HG03354 (cell line): ENCODE results near the gene TMEM51.

Source experiments
- ATAC-seq: cut with Tn5 transposase; IDR thresholded peaks from one replicate; pipeline ENCODE4 v1.9.1; 2021; ENCODE audit warnings: mild to moderate bottlenecking; ENCODE audit not compliant: unreplicated experiment, poor library complexity, severe bottlenecking

TMEM51 gene

DNA sequence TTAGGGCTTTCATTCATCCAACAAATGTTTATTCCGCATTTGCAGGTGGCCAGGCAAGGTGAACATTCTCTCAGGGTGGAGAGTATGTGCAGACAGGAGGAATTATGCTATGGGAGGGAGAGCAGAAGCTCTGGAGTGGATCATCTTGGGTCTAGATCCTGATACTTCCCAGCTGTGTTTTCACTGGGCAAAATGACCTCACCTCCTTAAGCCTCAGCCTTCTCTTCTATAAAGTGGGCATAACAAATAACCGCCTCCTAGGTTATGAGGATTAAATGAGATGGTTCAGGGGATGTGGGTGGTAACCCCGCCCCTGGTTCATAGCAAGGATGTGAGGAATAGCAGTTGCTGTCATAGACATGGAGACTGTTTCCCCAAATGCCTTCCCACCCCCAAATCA lies 1.7 kb upstream of the TMEM51 start:
- ATAC-seq, result no peak

DNA sequence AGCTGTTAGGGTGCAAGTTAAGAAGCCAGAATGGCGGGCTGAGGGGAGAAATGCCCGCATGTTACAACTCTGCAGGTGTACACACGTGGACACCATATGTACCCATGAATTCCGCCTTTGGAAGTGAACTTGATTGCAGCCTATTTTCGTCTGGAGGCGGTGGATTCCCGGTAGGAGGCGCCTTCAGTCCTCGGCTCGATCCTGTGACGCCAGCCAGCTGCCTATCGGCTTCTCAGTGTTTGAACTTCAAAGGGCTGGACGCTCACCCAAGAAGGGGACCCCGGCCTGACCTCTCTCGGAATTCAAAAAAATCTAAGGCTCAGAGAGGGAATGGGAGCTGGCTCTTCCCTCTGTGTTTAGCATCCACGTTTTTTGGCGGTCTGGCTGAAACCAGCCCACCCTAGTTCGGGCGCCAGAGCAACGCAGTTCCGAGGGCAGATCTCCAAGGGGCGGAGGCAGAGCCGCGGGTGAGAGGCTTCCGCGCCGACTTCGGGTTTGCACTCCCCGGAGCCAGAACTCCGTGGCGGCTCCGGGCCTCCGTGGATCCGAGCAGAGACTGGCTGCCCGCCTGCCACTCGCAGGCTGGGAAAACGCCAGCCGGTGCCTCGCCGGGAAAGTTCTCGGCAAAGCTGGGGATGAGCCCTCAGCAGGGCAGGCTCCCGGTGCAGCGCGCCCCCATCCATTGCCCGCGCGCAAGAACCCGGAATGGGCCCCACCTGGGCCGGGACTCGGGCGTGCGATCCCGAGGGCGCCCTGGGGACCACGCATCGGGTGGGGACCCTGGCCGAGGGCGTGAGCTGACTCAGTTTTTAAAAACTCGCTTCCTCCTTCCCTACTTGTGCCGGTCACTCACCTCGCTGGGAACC lies 996 bp upstream of the TMEM51 start:
- no peak for ATAC-seq

DNA sequence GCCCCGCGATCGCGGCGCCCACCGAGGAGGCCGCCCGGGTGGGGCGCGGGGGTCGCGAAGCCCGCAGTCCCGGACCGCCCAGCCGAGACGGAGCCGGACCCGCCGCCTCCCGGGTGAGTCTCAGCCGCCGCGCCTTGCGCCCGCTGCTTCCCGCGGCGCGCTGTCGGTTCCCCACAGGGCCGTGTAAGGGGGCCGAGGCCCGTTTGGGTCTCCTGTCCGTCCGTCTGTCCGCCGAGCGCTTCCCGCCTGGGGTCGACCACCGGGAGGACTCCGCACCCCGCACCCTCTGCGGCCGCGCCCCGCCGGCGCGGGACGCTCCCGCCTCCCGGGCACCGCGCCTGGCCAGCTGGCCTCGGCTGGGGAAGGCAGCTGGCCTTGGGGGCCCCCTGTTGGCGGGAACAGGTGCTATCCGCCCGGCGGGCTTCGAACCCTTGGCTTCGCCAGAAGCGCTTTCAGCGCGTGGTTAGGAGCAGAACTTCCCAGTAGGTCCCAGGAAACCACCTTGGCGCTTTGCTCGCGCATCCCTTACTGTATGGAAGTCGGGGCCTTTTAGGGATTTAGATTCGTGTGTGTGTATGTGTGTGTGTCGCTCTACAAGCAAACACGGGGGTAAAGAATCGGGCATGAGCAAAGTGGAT lies 414 bp downstream of the TMEM51 start:
- ATAC-seq, result no peak

DNA sequence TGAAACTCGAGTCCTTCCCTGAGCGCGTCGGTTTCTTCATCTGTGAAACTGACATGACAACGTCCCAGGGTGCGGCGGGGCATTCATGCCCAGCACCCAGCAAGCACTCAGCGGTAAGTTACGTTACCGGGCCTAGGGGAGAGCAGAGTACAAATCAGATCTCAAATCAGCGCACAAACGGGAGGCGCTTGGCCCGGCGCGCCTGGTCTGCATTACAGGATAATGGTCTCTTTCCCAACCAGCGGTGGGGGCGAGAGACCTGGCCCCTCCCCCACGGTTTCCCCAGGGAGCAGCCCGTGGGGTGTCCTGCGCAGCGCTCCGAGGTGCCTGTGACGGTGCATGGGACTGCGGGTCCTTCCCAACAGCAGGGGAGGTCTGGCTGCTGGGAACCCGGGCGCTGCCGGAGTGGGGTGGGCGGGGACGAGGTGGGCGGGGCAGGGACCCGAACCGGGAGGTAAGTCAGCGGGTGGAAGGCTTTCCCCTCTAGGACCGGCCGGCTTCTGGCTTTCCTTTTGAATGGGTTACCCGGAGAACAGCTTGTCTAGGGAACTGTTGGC lies 1.0 kb downstream of the TMEM51 start:
- no peak for ATAC-seq

DNA sequence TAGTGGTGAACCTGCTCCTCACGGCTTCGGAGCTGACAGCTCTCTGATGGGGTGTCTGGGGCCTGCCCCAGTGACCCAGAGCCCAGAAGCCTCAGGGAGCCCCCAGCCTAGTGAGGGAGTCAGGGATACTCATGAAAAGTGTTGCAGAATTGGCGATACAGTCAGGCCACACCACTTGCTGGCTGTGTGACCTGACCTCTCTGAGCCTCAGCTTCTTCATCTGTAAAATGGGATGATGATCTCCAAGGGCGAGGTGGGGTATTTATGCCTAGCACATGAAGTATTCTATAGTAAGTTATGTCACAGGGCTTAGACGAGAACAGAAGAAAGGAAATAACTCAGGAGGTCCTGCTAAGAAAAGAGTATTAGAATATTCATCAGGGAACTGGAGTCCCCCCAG lies 1.6 kb downstream of the TMEM51 start:
- ATAC-seq, result no peak

DNA sequence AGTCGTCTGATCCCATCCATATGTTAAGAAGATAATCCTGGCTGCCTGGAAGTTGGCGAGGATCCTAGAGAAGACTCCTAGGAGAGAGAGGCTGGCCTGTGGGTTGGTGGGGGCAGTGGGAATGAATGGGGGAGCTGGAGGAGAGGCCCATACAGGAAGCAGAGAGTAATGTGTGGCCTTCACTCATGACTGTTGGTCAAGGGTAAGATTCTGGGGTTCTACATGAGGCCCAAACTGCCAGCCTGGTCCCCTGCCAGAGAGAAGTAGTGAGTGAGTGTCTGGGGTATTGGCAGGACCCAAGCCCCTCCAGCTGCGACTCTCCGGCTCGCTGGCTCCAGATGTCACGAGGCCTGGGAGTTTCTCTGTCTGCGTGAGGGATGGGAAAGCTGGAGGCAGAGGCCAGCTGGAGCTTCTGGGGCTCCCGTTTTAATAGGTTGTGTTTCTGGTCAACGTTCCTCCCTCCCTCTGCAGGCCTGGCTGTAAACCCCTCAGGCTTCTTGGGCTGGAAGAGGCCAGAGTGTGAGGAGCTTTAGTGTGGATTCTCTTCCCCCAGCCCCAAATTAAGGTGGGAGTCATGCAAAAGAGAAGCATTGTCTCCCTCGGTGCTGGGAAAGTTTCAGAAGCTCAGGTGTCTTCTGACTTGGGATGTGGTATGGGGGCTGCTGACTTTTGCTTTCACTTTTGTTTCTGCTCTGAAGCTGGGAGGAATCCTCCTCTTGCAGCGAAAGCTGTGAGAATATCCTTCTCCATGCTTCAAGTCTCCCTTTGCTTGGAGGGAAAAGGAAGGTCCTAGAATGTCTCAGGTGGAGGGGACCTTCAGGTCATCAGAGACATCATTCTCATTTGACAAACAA lies 2.6 kb downstream of the TMEM51 start:
- ATAC-seq, result no peak

DNA sequence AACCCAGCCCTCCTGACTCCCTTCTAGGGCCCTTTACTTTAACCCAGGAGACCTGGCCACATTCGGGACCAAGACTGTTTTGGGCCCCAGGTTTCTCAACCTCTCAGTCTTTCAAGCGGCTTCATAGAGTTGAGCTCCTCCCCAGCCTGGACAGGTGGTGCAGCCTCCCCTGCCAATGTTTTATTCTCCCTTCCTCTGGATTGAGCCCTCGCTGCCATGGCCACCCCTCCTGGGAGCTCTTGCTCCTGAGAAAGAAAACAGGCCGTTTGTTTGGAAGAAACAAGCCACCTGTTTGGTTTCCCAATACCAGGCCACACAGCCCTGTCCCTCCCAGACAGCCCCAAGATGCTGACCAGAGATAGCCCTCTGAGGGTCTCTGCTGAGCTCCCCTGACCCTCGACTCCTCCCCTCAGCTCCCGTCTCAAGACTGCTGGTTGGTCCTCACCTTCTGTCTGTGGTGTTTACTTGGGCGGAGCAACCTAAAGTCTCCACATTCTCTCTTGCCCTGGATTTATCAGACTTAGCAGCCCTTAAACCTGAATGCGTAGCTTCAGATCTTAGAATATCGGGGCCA lies 3.3 kb downstream of the TMEM51 start:
- no peak for ATAC-seq

DNA sequence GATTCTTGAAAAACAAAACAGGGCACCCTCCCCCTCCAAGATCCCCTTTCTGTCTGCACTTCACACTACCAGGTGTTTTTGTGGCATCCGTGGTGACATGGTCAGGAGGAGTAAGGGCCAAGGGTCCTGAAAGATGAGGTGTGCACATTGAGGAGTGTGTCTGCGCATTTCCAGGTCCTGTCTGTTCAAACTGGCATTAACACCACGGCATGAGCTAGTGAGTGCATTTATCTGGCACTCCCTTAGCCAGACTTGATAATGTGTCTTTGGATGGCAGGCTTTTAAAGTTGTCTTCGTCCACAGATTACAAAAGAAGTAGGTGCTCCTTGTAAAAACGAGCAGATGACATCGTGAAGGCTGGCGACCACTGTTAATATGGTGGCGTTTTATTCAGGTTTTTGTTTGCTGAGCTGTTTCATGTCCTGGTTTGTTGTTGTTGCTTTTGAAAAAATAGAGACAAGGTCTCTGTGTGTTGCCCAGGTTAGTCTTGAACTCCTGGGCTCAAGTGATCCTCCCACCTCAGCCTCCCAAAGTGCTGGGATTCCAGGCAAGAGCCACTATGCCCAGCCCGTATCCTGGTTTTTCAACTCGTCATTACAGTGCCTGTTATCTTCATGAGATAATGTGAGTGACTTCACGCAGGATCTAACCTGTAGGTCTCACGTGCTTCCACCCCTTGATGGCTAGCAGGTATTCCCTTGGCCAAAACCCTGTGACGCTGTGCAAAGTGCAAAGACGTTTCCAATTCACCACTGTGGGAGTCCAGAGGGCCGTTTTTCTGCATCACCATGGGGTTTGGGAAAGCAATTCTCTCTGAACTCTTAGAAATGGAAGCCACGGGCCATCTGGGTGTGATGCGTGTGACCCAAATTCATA lies 4.2 kb downstream of the TMEM51 start:
- no peak for ATAC-seq

DNA sequence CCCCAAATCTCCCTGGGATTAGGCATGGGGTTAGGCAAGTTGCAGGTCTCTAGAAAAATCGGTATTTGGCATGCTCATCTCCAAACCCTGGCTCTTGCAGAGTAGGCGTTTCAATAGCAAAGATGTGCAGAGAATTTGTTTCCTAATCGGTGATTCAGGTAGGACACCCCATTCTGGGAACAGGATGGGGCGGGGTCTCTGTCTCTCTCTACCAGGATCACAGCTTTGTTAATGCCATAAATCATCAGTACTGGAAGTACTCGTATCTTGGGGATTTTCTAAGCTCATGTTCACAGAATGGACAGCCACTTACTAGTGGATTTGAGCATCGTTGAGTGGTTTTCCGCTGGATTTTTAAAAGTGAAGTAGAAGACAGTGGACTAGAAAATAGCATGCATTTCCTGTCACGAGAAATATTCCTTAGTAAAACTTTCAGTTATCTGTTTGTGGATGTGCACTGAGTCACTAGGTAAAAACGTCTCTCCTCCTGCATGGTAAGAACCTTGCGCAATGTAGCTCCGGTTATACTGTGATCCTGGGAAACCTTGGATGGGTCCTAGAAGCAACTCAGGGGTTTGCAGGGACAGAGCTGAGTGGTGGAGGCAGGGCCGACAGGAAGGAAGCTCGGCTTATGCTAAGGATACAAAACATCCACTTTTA lies 5.1 kb downstream of the TMEM51 start:
- ATAC-seq, result no peak

DNA sequence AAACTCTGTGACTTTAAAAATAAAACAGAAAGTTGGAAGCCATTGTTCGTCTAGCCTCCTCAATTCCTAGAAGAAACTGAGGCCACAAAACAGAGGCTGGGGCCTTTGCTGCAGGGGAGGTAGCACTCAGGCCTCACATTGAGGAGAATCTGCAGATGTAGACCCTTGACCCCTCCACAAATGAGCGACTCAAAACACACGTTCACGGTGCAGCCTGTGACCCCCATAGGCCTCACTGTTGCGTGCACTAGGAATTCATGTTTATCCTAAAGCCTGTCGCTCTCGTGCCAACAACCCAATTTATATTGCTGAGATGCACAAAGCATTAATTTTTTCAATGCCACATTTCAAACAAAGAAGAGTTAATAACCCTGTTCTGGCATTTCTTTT lies 5.6 kb downstream of the TMEM51 start:
- ATAC-seq, result no peak

DNA sequence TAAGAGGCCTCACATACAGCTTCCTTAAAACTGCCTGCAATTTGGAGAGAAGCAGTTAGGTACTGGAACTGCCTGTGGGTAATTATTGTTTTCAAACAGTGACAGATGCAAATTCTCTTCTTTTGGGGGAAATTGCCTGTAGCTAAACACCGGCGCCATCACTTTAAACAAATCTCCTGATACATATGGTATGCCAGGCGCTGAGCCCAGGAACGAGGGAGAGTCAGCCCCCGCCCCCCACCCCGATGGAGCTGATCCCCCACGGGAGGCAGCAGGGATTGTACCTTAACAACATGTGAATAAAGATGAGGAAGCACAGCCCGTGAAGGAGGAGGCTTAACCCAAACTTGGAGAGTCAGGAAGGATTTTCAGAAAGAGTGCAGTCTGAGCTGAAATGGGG lies 7.1 kb downstream of the TMEM51 start:
- ATAC-seq, result no peak

DNA sequence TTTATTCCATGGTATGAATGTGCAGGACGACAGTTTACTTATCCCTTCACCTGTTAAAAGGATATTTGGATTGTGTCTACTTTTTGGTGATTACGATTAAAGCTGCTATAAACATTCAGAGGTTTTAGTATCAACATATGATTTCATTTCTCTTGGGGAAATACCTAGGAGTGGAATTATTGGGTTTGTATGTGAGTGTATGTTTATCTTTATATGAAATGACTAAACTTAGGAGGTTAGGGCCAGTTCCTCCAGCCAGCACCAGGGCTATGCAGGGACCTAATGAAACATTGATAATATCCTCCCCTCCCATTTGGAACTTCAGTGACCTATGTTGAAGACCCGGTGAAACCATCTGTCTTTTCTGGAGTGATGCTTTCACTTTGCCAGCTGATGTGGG lies 13.8 kb downstream of the TMEM51 start:
- ATAC-seq, result no peak

DNA sequence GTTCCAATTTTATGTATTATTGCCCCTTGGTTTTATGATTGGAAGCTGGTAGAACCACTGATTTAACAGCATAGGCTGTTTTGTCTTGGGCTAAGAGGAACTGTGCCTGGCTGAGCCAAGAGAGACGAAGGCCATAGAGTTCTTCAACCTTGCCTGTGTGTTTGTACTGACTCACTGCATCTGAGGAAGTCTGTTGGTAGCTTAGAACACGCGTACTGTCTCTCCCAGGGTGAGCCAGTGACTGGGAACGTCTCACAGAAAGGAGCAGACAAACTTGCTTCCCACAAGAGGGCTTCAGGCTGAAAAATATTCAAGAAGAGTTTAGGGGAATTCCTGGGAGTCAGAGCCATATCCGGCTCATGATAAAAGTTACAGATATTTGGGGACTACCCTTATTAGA lies 14.9 kb downstream of the TMEM51 start:
- no peak for ATAC-seq

DNA sequence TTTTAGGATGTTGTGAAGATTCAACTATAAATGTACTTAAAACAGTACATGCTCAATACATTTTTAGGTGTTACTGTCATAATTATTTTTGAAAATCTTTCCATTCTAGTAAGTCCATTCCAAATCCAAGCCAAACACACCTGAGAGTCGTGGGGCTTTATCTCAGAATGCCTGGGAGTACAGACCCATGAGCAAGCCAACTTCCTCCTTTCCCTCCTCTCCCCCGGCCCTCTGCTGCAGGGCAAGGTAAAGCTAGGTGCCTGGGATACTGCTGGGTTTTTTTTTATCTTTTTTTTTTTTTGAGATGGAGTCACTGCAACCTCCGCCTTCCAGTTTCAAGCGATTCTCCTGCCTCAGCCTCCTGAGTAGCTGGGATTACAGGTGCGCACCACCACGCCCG lies 16.5 kb downstream of the TMEM51 start:
- no peak for ATAC-seq

DNA sequence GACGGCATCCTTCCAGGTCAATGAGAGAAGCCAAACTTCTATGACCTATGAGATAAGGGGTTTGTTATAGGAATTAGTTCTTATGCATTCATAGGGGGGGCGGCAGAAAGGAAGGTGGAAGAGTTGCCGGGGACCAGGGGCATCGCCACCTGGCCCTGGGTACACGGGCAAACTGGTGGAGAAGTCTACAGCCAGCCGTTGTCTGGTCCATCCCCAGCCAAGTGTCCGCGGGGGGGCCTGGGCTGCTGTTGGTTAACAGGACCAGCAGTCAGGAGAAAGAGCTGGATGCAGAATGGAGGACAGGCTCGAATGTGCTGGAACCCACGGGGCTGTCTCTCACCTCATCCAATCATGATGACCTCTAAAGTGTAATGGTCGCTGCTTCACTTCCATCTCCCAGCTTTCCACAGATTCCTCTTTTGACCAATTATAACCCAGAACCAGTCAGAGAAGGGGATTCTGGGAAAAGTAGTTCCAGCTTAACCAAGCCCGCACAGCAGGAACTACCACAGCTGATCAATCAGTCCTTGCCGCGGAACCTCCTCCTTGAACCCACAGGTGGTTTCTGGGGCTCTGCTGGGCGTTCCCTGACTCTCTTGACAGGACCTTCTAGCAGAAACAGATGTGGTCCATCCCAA lies 17.8 kb downstream of the TMEM51 start:
- no peak for ATAC-seq

DNA sequence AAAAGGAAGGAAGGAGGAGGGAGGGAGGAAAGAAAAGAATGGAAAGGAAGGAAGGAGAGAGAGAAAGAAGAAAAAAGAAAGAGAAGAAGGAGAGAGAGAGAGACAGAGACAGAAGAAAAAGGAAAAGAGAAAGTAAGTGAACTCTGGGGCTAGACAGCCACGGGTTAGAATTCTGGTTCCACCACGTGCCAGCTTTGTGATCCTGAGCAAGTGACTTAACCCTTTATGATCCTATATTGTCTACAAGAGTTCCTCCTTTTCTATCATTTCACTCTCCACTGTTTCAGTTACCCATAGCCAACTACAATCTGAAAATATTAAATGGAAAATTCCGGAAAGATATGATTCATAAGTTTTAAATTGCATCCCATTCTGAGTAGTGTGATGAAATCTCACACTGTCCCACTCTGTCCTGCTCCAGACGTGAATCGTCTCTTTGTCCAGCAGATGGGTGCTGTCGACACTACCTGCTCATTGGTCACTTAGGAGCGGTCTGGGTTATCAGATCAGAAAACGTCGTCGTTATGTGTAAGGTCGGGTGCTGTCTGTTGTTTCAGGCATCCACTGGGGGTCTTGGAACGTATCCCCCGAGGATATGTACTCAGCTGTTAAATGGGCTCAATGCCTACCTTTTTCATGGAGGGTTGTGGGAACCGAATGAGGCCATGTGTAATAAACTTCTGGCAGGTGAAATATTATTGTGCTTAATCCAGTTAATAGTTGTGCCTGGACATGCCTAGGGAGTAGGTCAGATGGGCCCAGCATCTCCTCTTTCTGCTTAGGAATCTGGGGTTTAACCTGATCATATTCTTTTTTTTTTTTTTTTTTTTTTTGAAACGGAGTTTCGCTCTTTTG lies 19.1 kb downstream of the TMEM51 start:
- ATAC-seq, result no peak
